HG02938 (cell line): ENCODE data around the gene CRACDL.
"Not testable (repeated sequence)": the region's sequence is repeated elsewhere in the genome, so short reads cannot be mapped to it uniquely, and the experiment has no call there.

ENCODE experiments used
- ATAC-seq: cut with Tn5 transposase; IDR thresholded peaks from one replicate; pipeline ENCODE4 v1.9.1; 2021; ENCODE audit warnings: mild to moderate bottlenecking, moderate library complexity; ENCODE audit not compliant: unreplicated experiment

CRACDL gene

GRCh38 chr2:98759827-98760625 lies 176.0 kb downstream of the CRACDL start:
- ATAC-seq, result no peak

- ATAC-seq, result no peak
Observed at GRCh38 chr2:98759338-98759737, 176.7 kb downstream of the CRACDL start.

GRCh38 chr2:98757904-98758421 lies 178.1 kb downstream of the CRACDL start:
- ATAC-seq, result peak; percentile 90

- no peak for ATAC-seq
Observed at GRCh38 chr2:98753801-98754200, 182.2 kb downstream of the CRACDL start.

GRCh38 chr2:98752711-98753110 lies 183.3 kb downstream of the CRACDL start:
- not testable (repeated sequence) for ATAC-seq

- no peak for ATAC-seq
Observed at GRCh38 chr2:98751748-98752147, 184.3 kb downstream of the CRACDL start.

GRCh38 chr2:98750593-98751282 lies 185.3 kb downstream of the CRACDL start:
- ATAC-seq, result no peak

GRCh38 chr2:98749066-98749450 lies 187.0 kb downstream of the CRACDL start:
- ATAC-seq, result no peak

- ATAC-seq, result no peak
Observed at GRCh38 chr2:98748292-98749065, 187.5 kb downstream of the CRACDL start.

GRCh38 chr2:98747888-98748287 lies 188.1 kb downstream of the CRACDL start:
- ATAC-seq, result no peak

- ATAC-seq, result no peak
Observed at GRCh38 chr2:98746426-98746825, 189.6 kb downstream of the CRACDL start.

GRCh38 chr2:98744595-98744994 lies 191.4 kb downstream of the CRACDL start:
- no peak for ATAC-seq
